Upper lobe of left lung (tissue), 6 donors: ENCODE data around the gene SPATA31A5. TPM values are rescaled to one million over a fixed set of nuclear protein-coding genes. Genes with fewer than 3 reads are reported as not detected.
"Not testable (repeated sequence)": the region's sequence is repeated elsewhere in the genome, so short reads cannot be mapped to it uniquely, and the experiment has no call there.

Experiments
- ATAC-seq, 2 donors: fragments of 200-7000 bp; cut with Tn5 transposase; one replicate each; pipeline ENCODE4 v1.9.1; 2022; ENCODE audit warnings: mild to moderate bottlenecking in 2 of 2, moderate library complexity in 2 of 2; ENCODE audit not compliant: low FRiP score in 2 of 2
- DNase-seq, 2 donors: peaks; one replicate each; pipeline ENCODE4 v3.0.0-alpha.2; 2019 to 2020
- H3K27ac ChIP-seq, 4 donors: fragments of 200-600 bp; sonication (generic); one replicate each; pipeline ENCODE4 v1.5.1; 2016 to 2019
- H3K27me3 ChIP-seq, 4 donors: fragments of 200-600 bp; sonication (generic); one replicate each; pipeline ENCODE4 v1.5.1; 2017 to 2019
- H3K36me3 ChIP-seq, 4 donors: fragments of 200-600 bp; sonication (generic); one replicate each; pipeline ENCODE4 v1.5.1; 2016 to 2019
- H3K4me1 ChIP-seq, 4 donors: fragments of 200-600 bp; sonication (generic); one replicate each; pipeline ENCODE4 v1.5.1; 2018 to 2019
- H3K4me3 ChIP-seq, 4 donors: fragments of 200-600 bp; sonication (generic); one replicate each; pipeline ENCODE4 v1.5.1; 2017 to 2019; ENCODE audit warnings: mild to moderate bottlenecking in 2 of 4, moderate library complexity in 1 of 4
- H3K9me3 ChIP-seq, 4 donors: fragments of 200-600 bp; sonication (generic); one replicate each; pipeline ENCODE4 v1.5.1; 2018 to 2019
- WGBS, 2 donors: methylation state at CpG; one replicate each; pipeline ENCODE4 v1.1.5; 2017 to 2018; 5-methylcytosine and 5-hydroxymethylcytosine counted together
- small RNA-seq, 4 donors: library from RNA; depleted of rRNA; stranded (forward); fragments of <200 nt; gene quantifications; one replicate each; pipeline ENCODE3, GENCODE V24; 2016
- total RNA-seq, 6 donors: library from RNA; depleted of rRNA in 4 of 6; stranded (reverse); fragments of >200 nt in 4 of 6; gene quantifications; one replicate each; pipeline versions ENCODE4 v1.1.0 to v1.2.1, GENCODE V29; 2016 to 2021
- donor health status: DM: no; HTN: no; CAD: no; lungs with moderate emphysema.
- donor health status: DM: no; HTN: yes; CAD: no; lungs with severe emphysema.

The SPATA31A5 gene
- not detected for total RNA-seq

DNA sequence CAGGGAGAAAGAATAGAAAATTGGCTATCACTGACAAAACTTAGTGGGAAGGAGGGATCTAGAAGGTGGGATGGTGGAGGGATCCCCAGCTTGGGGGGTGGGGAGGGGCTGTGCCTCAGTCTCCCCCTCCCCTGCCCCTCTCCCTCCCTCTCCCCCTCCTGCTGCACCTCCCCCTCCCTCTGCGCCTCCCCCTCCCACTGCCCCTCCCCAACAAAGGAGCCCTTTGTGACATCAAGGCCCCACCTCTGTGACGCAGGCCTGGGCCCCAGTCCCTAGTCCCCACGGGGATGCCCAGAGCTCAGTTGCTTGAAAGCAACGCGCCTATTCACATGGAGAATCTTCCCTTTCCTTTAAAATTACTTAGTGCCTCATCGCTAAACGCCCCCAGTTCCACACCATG lies at the start of gene SPATA31A5:
TSS of gene SPATA31A5 (plus strand) at position 301 of the 400 bp plus-strand sequence. CDS start at position 330, 29 bp downstream.
- not testable (repeated sequence) for H3K4me3 ChIP-seq, ATAC-seq, H3K27ac ChIP-seq, H3K27me3 ChIP-seq, DNase-seq, H3K36me3 ChIP-seq, H3K9me3 ChIP-seq, H3K4me1 ChIP-seq
- no CpG with 5 or more reads among the region's 7 CpGs for WGBS, 2 donors

DNA sequence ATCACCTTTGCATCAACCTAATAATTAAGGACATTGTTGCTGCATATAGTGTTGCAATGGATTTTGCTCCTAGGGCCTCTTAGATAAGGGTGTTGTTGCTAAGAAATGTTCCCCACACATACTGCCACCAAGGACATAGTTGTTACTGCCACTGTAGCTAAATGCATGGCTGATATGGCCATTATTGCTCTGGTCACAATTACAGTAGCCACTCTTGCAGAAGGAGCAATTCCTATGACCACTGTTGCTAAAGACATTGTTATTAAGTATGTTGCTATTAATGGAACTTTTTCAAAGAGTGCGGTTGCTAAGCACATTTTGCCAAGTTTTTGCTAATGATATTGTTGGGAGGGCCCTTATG lies 48.8 kb downstream of the SPATA31A5 start:
- not testable (repeated sequence) for H3K4me3 ChIP-seq, H3K36me3 ChIP-seq, H3K4me1 ChIP-seq, H3K27ac ChIP-seq, H3K9me3 ChIP-seq, DNase-seq, H3K27me3 ChIP-seq
- WGBS, 2 donors = no CpG with 5 or more reads among the region's 1 CpG
- peak in 1 of 2 donors; percentile 34 for ATAC-seq

DNA sequence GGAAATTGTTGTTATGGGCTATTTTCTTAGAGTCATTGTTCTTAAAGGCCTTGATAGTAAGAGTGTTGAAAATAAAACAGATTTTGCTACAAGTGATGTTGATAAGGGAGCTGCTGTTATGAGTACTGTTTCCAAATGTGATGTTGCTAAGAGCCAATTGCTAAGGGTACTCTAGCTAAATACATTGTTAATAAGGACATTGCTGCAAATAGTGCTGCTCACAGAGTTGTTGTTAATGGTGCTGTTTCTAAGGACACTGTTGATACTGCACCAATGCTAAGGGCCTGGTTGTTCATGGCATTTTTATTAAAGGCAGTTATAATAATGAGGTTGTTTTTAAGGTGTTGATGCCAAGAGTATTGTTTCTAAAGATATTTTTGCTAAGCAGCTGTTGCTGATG lies 52.2 kb downstream of the SPATA31A5 start:
- not testable (repeated sequence) for H3K4me3 ChIP-seq, H3K27ac ChIP-seq, H3K27me3 ChIP-seq, DNase-seq, H3K4me1 ChIP-seq, H3K36me3 ChIP-seq, H3K9me3 ChIP-seq, ATAC-seq

Small RNA genes lying within 50 kb of the gene (small RNA-seq; reads per million reads assigned to genes)
- gene AL590491.3 = 0 reads per million in 4 donors
